Spleen (tissue), 7 donors: ENCODE results near the gene KCTD5.

Source experiments
- POLR2AphosphoS5 ChIP-seq, 3 donors: sonication (generic); formaldehyde crosslinking; IDR thresholded peaks; one replicate each; pipeline ENCODE4 v1.5.1; 2017; ENCODE audit warnings: antibody characterized with exemption in 3 of 3
- TF ChIP-seq, protein P1 (sequence below), 11 experiments: fragments of 200-600 bp in 7 of 11; fragments of 450-650 bp in 4 of 11; sonication (generic) in 4 of 11; IDR thresholded peaks in 8 of 11; conservative IDR thresholded peaks in 3 of 11; 1 replicate in 7 of 11; 2 replicates in 4 of 11; pipeline versions ENCODE4 v1.4.0 to v1.8.0; 2016 to 2021; ENCODE audit warnings: antibody characterized with exemption in 11 of 11, inconsistent platforms in 4 of 11, mild to moderate bottlenecking in 1 of 11
- donor health status: DM: no; HTN: no; CAD: no; lungs with moderate emphysema.
- donor health status: DM: no; HTN: no; CAD: no.
- donor health status: DM: no; HTN: no; CAD: no.

DNA sequence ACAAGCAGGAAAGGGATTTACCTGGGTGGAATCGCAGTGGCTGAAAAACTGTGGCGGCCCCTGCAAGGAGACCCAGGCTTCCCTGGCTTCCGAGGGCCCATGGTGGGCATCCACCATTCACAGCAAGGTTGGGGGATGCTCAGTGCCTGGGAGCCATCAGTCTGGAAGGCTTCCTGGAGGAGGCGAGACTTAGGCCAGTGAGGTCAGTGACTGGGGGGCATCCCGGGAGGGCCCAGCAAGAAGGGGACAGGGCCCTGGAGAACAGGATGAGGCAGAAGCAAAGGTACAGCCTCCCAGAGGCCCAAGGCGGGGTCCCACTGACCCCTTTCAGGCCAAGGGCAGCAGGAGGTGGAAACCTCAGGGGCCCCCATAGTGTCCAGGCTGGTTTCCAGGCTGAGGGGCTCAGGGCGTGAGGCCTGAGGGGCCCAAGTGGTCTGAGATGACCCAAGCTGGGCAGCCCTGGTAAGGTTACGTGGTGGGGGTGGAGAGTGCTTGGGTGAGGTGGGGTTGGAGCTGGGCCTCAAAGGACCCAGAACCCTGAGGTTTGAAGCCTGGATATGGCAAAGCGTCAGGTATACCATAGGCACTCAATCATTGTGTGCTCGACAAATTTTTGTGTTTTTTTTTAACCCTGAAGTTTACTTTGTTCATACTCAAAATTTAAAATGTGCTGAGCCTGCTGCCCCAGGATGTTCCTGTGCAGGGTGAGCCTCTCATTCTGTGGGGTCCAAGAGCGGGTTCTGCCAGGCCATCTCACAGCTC is 54.3 kb downstream of the KCTD5 start:
- TF ChIP-seq, protein P1, sequence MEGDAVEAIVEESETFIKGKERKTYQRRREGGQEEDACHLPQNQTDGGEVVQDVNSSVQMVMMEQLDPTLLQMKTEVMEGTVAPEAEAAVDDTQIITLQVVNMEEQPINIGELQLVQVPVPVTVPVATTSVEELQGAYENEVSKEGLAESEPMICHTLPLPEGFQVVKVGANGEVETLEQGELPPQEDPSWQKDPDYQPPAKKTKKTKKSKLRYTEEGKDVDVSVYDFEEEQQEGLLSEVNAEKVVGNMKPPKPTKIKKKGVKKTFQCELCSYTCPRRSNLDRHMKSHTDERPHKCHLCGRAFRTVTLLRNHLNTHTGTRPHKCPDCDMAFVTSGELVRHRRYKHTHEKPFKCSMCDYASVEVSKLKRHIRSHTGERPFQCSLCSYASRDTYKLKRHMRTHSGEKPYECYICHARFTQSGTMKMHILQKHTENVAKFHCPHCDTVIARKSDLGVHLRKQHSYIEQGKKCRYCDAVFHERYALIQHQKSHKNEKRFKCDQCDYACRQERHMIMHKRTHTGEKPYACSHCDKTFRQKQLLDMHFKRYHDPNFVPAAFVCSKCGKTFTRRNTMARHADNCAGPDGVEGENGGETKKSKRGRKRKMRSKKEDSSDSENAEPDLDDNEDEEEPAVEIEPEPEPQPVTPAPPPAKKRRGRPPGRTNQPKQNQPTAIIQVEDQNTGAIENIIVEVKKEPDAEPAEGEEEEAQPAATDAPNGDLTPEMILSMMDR (IDR thresholded peaks at IDR 0.05 in 8 of 11, conservative IDR thresholded peaks at IDR 0.05 in 3 of 11): no peak
- TF ChIP-seq POLR2AphosphoS5 (IDR thresholded peaks at IDR 0.05): no peak
